ENCODE measurements around the gene TMEM167A. TPM values are rescaled to one million over a fixed set of nuclear protein-coding genes. Genes with fewer than 3 reads are reported as not detected.

The TMEM167A gene
- total RNA-seq, 1 experiment from 2014 or later: 108 TPM

- CTCF ChIA-PET: no interaction called here
- no peak overlapping the region for H3K4me2 ChIP-seq (ENCODE audit: low read length)
- no peaks in the 10 kb centered on the region for H3K9me2 ChIP-seq (ENCODE audit: insufficient read depth)
- H3K27ac ChIP-seq (ENCODE audit: low read depth, low read length): no peak overlapping the region
- H3K4me3 ChIP-seq (replicated peaks in 1 of 2; ENCODE audit: low read depth in 1 of 2, low read length in 2 of 2): no peak overlapping the region
- intact Hi-C loops (cut with micrococcal nuclease): loop anchor here (10.0 kb wide), 1 partner anchor 717 kb away; no protein-coding TSS in a partner anchor
- H3K79me2 ChIP-seq (ENCODE audit: insufficient read depth, low read length): peaks cover 100% of the 10 kb centered on the region
- no peak for ATAC-seq
- no peak overlapping the region for H2AFZ ChIP-seq (ENCODE audit: low read depth, low read length, poor library complexity, severe bottlenecking)
- peaks cover 4 to 8% of the 10 kb centered on the region in 2 experiments; a peak in 3 of 4 replicates for H3K4me1 ChIP-seq (ENCODE audit: control insufficient read depth in 1 of 2, insufficient read depth in 2 of 2, low read length in 2 of 2)
- TF ChIP-seq CBX3 (IDR thresholded peaks at IDR 0.05; ENCODE audit: low read depth) (no peak), POLR2A (IDR thresholded peaks at IDR 0.05; ENCODE audit: borderline replicate concordance, extremely low read depth, insufficient read depth, insufficient read length) (no peak), YY1 (IDR thresholded peaks at IDR 0.05; ENCODE audit: extremely low read depth, insufficient replicate concordance, low read depth, low read length) (no peak), EZH2phosphoT487 (IDR thresholded peaks at IDR 0.05; ENCODE audit: borderline replicate concordance) (no peak), MAX (IDR thresholded peaks at IDR 0.05) (no peak), EGR1 (IDR thresholded peaks at IDR 0.05; ENCODE audit: low read depth) (no peak)
- TF ChIP-seq, protein P1, sequence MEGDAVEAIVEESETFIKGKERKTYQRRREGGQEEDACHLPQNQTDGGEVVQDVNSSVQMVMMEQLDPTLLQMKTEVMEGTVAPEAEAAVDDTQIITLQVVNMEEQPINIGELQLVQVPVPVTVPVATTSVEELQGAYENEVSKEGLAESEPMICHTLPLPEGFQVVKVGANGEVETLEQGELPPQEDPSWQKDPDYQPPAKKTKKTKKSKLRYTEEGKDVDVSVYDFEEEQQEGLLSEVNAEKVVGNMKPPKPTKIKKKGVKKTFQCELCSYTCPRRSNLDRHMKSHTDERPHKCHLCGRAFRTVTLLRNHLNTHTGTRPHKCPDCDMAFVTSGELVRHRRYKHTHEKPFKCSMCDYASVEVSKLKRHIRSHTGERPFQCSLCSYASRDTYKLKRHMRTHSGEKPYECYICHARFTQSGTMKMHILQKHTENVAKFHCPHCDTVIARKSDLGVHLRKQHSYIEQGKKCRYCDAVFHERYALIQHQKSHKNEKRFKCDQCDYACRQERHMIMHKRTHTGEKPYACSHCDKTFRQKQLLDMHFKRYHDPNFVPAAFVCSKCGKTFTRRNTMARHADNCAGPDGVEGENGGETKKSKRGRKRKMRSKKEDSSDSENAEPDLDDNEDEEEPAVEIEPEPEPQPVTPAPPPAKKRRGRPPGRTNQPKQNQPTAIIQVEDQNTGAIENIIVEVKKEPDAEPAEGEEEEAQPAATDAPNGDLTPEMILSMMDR (IDR thresholded peaks at IDR 0.05 in 2 of 3, conservative IDR thresholded peaks at IDR 0.05 in 1 of 3; ENCODE audit: borderline replicate concordance in 1 of 3, insufficient read depth in 1 of 3, low read depth in 2 of 3, low read length in 2 of 3): no peak
- H3K36me3 ChIP-seq (ENCODE audit: control insufficient read depth in 1 of 2, insufficient read depth in 2 of 2, low read length in 2 of 2): peaks cover 3 to 4% of the 10 kb centered on the region in 2 experiments; a peak in 1 of 4 replicates
- no TSS peak for BruUV-seq (replicated peaks)
- RAD21 ChIA-PET (ENCODE audit: low non-redundant PET in 1 of 2, low total read pairs in 2 of 2, uncharacterized antibody in 2 of 2, unreplicated experiment in 2 of 2): no interaction called here
- no peaks in the 10 kb centered on the region for H3K9me3 ChIP-seq (ENCODE audit: control insufficient read depth in 1 of 2, insufficient read depth in 1 of 2, low read depth in 1 of 2, low read length in 2 of 2)
- H3K27me3 ChIP-seq (ENCODE audit: insufficient read depth, low read length): no peaks in the 10 kb centered on the region
- POLR2A ChIA-PET: no interaction called here
- H3K9ac ChIP-seq (ENCODE audit: low read length): no peak overlapping the region
- DNase-seq (ENCODE audit: low read depth, low spot score): no peak
- peaks cover 21% of the 10 kb centered on the region; the same call in 1 of the 2 replicates for H4K20me1 ChIP-seq (ENCODE audit: insufficient read depth)
Measured at GRCh38 chr5:83071286-83072051, 5.7 kb downstream of the TMEM167A start.
